ENCODE measurements around the gene AP5Z1.

AP5Z1 gene

DNA sequence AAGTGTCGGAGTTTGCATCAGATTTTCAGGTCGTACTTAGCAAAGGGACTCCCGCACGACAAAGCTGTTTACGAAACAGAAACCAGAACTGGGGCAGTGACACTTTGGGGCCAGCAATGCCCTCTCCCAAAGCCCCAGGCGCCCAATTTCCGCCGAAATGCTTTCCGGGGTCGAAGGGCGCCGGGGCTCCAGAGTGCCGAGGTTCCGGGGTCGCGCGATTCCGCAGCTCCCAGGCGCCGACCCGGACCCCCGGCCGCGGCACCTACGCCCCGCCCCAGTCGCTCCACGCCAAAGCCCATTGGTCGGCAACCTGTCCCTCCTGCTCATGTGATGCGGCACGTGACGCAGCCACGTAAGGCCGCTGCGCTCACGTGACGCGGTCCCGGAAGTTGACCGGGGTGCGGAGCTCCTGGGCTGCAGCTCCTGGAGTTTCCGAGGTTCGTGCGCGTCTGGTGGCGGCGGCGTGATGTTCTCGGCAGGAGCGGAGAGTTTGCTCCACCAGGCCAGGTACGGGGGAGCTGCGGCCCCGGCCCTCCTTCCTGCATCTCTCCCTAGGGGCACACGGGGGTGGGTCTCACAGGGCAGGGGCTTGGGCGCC lies at the start of gene AP5Z1:
TSS of gene AP5Z1 (plus strand) at position 374 of the 598 bp plus-strand sequence. CDS start at position 467, 93 bp downstream.
- DNase-seq, result peak; percentile 94 to 95

DNA sequence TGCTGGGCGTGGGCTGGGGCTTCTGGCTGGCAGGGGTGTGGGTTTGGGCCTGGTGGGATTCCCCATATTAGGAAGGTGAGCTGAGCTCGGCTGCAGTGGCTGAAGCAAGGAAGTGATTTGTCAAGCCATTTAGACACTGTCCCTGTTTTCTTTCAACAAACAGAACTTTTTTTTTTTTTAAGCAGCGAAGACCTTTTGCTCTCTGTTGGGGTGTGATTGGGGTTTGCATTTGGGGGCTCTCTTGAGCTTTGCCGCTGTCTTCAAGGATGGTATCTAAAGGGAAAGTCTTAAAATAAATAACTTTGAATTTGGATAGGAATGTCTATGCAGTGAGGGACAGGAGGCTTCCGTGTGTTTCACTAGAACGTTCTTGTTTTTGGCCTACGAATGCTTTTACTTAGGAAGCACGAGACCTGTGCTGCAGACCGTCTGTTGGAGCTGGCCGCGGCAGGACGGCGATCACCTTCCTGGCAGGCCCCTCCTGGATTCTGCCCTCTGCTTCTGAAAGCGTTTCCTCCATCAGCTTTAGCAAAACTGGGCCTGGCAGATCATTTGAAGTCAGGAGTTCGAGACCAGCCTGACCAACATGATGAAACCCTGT lies 49.5 kb upstream of the AP5Z1 start:
- no peak for DNase-seq

DNA sequence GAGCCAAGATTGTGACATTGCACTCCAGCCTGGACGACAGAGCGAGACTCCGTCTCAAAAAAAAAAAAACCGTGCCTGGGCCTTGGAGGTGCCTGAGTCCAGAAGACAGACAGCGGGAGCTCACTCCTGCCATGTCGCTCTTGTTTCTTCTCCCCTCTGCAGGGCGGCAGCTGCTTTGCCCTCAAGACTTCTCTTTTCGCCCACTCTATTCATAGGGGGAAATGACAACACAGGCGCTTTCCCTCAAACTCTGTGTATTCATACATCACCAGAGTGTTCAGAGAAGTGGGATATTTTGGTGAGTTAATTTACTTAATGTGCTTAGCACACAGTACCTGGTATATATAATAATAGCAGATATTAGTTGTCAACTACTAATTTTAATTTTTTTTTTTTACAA lies 48.9 kb upstream of the AP5Z1 start:
- no peak for DNase-seq

GRCh38 chr7:4727914-4728705 lies 47.3 kb upstream of the AP5Z1 start:
- DNase-seq, result no peak

GRCh38 chr7:4729266-4729665 lies 46.2 kb upstream of the AP5Z1 start:
- DNase-seq, result no peak

DNA sequence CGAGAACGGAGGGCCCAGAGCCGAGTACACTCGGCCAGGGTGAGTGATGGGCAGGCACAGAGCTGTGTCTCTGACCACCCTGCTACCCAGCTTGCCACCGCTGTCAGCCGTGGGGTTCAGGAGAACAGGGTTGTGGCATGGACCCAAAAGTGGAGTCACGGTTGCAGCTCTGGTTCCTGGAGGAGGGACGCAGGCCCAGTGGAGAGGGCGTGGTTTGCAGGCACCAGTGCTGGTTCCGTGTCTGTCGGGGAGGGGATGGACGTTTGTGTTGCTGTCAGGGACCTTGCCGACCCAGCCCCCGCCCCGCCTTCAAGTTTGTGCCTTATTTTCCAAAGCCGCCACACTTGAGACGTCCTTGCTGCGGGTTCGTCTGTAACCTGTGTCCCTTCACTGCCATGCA lies 45.1 kb upstream of the AP5Z1 start:
- DNase-seq, result no peak

- no peak for DNase-seq
Observed at GRCh38 chr7:4730971-4731370, 44.5 kb upstream of the AP5Z1 start.

DNA sequence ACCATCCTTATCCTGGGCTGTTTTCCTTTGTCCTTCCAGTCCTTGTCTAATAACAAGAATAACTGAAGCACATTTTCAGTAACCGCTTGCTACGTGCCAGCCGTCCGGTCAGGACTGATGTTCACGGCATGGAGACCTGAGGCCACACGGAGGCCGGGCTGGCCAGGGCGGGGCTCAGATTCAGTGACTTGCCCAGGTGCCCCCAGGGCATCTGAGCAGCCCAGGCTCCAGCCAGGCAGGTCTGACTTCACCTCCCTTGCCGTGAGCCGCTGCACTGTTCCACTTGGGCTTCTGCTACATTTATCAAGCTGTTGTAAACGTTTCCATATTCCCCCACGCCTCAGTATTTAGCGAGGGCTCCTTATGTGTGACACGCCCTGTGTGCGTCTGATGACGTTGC lies 43.6 kb upstream of the AP5Z1 start:
- DNase-seq, result no peak

- DNase-seq, result no peak
Observed at GRCh38 chr7:4733936-4734528, 41.4 kb upstream of the AP5Z1 start.

- no peak for DNase-seq
Observed at GRCh38 chr7:4734587-4735345, 40.7 kb upstream of the AP5Z1 start.

DNA sequence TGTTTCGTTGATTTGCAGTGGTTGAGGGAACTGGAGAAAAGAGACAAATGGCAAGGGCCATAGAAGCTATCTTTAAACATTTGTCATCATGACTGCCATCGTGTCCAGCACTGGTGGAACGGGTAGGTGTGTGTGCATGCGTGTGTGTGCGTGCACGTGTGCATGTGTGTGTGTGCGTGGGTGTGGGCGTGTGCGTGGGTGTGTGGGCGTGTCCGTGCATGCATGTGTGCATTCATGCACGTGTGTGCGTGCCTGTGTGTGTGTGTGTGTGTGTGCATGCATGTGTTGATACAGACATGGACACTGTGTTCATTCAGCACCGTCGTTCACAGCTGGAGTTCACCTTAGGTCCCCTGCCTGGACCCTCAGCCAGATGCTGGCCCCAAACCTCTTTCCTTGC lies 38.1 kb upstream of the AP5Z1 start:
- no peak for DNase-seq

GRCh38 chr7:4738711-4739527 lies 36.5 kb upstream of the AP5Z1 start:
- peak; percentile 29 to 42 for DNase-seq

GRCh38 chr7:4739528-4739992 lies 35.9 kb upstream of the AP5Z1 start:
- peak; percentile 16 to 47 for DNase-seq

DNA sequence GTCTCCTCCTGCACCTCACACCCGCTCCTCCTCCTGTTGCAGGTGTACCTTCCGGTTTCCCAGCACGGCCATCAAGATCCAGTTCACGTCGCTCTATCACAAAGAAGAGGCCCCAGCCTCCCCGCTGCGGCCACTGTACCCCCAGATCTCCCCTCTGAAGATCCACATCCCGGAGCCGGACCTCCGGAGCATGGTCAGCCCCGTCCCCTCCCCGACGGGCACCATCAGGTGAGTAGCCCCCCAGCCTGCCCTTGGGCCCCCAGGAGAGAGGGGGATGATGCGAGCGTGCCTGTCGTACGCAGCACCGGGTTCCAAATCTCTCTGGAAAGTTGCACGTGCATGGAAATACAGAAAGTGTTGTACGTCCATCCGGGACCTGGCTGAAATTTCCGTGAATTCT lies 34.6 kb upstream of the AP5Z1 start:
- no peak for DNase-seq

- DNase-seq, result no peak
Observed at GRCh38 chr7:4742051-4742573, 33.3 kb upstream of the AP5Z1 start.

GRCh38 chr7:4742852-4743251 lies 32.6 kb upstream of the AP5Z1 start:
- DNase-seq, result no peak

- peak; percentile 81 to 87 for DNase-seq
Observed at GRCh38 chr7:4744391-4745264, 30.8 kb upstream of the AP5Z1 start.

DNA sequence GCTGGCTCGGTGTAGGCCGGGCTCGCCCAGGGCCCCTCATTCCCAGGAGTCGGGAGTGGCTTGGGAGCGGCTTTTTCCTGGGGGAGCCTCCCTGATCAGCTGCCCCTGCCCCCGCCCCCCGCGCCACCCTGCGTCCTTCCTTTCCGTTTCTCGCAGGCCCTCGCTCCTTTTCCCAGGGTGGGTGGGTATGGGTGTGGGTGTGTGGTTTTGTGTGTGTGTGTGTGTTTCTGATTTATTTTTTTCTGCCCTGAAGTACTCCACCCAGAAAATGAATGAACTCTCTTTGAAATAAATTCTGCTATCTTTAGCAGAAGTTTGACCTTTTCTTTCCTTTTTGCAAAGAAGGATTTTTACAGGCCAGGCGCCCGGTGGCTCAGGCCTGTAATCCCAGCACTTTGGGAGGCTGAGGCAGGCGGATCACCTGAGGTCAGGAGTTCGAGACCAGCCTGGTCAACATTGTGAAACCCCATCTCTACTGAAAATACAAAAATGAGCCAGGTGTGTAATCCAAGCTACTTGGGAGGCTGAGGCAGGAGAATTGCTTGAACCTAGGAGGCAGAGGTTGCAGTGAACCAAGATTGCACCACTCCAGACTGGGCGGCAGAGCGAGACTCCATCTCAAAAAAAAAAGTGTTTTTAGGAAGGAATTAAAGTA lies 30.0 kb upstream of the AP5Z1 start:
- DNase-seq, result no peak

DNA sequence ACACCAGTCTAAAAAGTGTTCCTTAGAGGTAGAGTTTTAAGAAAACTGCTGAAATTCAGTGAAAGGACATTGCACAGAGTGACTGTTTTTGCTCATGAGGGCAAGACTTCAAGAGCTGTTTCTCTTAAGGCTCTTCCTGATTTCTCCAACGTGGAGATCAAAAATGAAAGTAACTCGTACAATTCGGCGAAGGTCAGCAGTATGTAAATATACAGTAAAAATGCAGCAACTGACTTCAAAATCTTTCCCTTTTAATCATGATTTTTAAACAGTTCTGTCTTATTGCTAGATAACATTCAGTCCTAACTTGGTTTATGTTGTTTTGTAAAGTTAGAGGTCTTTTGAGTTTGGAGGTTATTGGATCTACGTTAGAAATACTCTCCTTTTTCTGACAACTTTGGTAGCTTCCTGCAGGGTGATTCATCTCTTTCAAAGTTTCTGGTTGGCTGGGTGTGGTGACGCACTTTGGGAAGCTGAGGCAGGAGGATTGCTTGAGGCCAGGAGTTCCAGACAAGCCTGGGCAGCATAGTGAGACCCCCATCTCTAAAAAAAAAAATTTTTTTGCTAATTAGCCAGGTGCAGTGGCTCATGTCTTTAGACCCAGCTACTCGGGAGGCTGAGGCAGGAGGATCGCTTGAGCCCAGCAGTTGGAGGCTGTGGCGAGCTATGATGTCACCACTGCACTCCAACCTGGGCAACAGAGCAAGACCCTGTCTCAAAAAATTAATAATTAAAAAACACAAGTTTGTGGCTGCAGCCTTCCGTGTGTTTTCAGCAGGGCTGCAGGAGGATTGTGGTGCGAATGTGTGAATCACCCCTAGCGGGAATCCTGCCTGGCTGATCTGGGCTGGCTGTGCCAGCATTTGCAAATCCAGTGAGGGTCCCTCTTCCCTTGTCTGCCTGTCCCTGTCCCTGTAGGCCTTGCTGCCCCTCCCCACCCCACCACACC lies 29.2 kb upstream of the AP5Z1 start:
- DNase-seq, result peak; percentile 30 to 44
